Measurements from ENCODE around the gene RIPK3. TPM values are rescaled to one million over a fixed set of nuclear protein-coding genes. Genes with fewer than 3 reads are reported as not detected.

The RIPK3 gene
- total and polyA plus RNA-seq, 2 of the 8 experiments (the other 6 are each of a cell fraction or from before 2014, with no cell fraction given): 0.24 to 0.39 TPM

DNA sequence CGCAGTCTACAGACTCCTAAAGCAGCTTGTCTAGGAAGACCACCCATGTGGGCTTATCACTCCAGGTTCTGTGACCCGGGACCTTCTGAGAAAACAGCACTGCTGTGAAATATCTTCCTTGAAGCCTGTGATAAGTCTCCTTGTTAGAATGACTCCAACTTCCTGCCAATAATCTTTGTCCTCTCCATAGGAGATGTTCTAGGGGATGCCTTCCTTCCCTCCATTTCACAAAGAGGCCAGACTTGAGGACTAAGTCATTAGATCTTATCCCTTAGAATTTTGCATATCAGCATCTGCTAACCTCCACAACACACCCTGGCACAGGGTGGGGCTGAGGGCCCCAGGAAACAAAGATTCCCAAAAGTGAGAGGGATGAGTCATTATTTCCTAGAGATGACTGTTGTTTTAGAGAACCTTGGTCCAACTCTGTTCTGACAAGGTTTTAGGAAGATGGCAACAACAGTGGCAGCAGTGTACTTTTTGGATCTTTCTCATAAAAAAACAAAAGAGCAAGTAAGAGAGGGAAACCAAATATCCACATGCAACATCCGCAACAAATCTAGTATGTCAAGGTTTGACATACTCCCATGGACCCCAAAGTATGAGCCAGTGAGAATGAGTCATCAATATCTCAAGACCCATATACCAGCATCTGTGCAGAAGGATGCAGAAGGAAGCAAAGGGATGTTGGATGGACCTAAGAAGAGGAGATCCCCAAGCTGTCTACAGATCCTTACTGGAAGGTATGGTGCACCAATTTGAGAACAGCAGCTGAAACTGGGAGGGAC, 22.5 kb downstream of the RIPK3 start:
- no peak overlapping the region for H3K27ac ChIP-seq (ENCODE audit: low read depth, low read length)
- ChIA-PET POLR2A (ENCODE audit: partially characterized antibody) (interaction anchor here (0.6 to 2.0 kb wide), 6 partner anchors 9 to 114 kb away, joined by 3 to 14 read pairs (median 4); partner anchors contain the start of gene CIDEB), CTCF (ENCODE audit: partially characterized antibody) (interaction anchor here (0.9 to 27.8 kb wide), 8 partner anchors 10 to 362 kb away, joined by 3 to 664 read pairs (median 4); partner anchors contain the start of genes ADCY4, CBLN3, CIDEB and KHNYN)
- no peak overlapping the region for H3K23ac ChIP-seq (ENCODE audit: insufficient read length)
- H3K18ac ChIP-seq (ENCODE audit: extremely low read depth, low read length): no peak overlapping the region
- H4K91ac ChIP-seq (replicated peaks; ENCODE audit: insufficient read length, low read length): no peak overlapping the region
- no peak overlapping the region for H2BK20ac ChIP-seq (ENCODE audit: low read length)
- H4K8ac ChIP-seq (ENCODE audit: extremely low read depth, insufficient read depth, low read length): no peak overlapping the region
- H3K27me3 ChIP-seq (replicated peaks in 1 of 4; ENCODE audit: control insufficient read depth in 3 of 4, extremely low read depth in 1 of 4, insufficient read depth in 3 of 4, low read length in 3 of 4): peaks cover 0 to 43% (median 33%) of the 10 kb centered on the region in 4 experiments; a peak in 6 of 7 replicates
- FAIRE-seq (no peak), DNase-seq (ENCODE audit: low read depth in 1 of 2, low spot score in 2 of 2) (no peak)
- H2BK120ac ChIP-seq (replicated peaks; ENCODE audit: low read depth, low read length): no peak overlapping the region
- H4K5ac ChIP-seq (ENCODE audit: insufficient read length, low read depth, low read length): no peak overlapping the region
- no peak overlapping the region for H3K9ac ChIP-seq (replicated peaks in 1 of 4; ENCODE audit: extremely low read depth in 1 of 4, low read depth in 3 of 4, low read length in 3 of 4)
- no peak overlapping the region for H2AFZ ChIP-seq (ENCODE audit: low read length)
- H3K79me2 ChIP-seq (ENCODE audit: control insufficient read depth in 1 of 2, insufficient read depth in 2 of 2, low read length in 2 of 2): no peaks in the 10 kb centered on the region
- H3K79me1 ChIP-seq (ENCODE audit: low read depth, low read length): no peaks in the 10 kb centered on the region
- no peak overlapping the region for H2BK12ac ChIP-seq (ENCODE audit: low read depth, low read length)
- H3K56ac ChIP-seq (replicated peaks; ENCODE audit: insufficient read length, low read depth, low read length): no peak overlapping the region
- H3K36me3 ChIP-seq (ENCODE audit: control insufficient read depth in 2 of 4, insufficient read depth in 4 of 4, low read length in 3 of 4): no peaks in the 10 kb centered on the region
- H3K4me2 ChIP-seq (ENCODE audit: insufficient read depth in 1 of 2, low read depth in 2 of 2, low read length in 2 of 2): no peak overlapping the region
- no peak overlapping the region for H2BK5ac ChIP-seq (ENCODE audit: low read depth, low read length)
- H3K4me1 ChIP-seq (replicated peaks in 1 of 4; ENCODE audit: control insufficient read depth in 3 of 4, insufficient read depth in 4 of 4, low read length in 3 of 4): no peaks in the 10 kb centered on the region; a peak in 2 of 7 replicates
- no peaks in the 10 kb centered on the region for H3K23me2 ChIP-seq (ENCODE audit: low read depth, low read length)
- WGBS, 2 experiments (ENCODE audit: extremely low coverage in 1 of 2, insufficient coverage in 1 of 2, insufficient read length in 1 of 2, insufficient replicate concordance in 2 of 2, low coverage in 1 of 2, low lambda C conversion rate in 2 of 2, missing lambda C conversion rate in 1 of 2): 83% methylated on average over 3 of the region's 3 CpGs; no CpG with 5 or more reads in 1 of the 2 experiments
- no peaks in the 10 kb centered on the region; a peak in 1 of 4 replicates for H3K9me3 ChIP-seq (ENCODE audit: insufficient read depth in 2 of 2, low read depth in 1 of 2, low read length in 1 of 2)
- no peak overlapping the region for H2BK15ac ChIP-seq (ENCODE audit: low read length)
- H2AK5ac ChIP-seq (ENCODE audit: low read depth, low read length): no peak overlapping the region
- H3K4me3 ChIP-seq (ENCODE audit: extremely low read depth in 1 of 4, insufficient read depth in 2 of 4, low read depth in 3 of 4, low read length in 4 of 4): no peak overlapping the region
- no peak overlapping the region for H3K4ac ChIP-seq (replicated peaks; ENCODE audit: insufficient read length, low read depth, low read length)
- peaks cover 0 to 2% of the 10 kb centered on the region in 2 experiments for H4K20me1 ChIP-seq (replicated peaks in 1 of 2; ENCODE audit: control insufficient read depth in 1 of 2, insufficient read depth in 2 of 2, low read length in 2 of 2)
- H3K14ac ChIP-seq (ENCODE audit: insufficient read length): no peak overlapping the region
- TF ChIP-seq CHD1 (IDR thresholded peaks at IDR 0.05; ENCODE audit: low read depth, low read length) (no peak), JUND (IDR thresholded peaks at IDR 0.05; ENCODE audit: low read length) (no peak), HDAC2 (IDR thresholded peaks at IDR 0.05; ENCODE audit: borderline replicate concordance in 1 of 2, low read depth in 2 of 2, low read length in 2 of 2) (no peak), NRF1 (IDR thresholded peaks at IDR 0.05; ENCODE audit: low read depth, low read length) (no peak), ZNF274 (IDR thresholded peaks at IDR 0.05; ENCODE audit: borderline replicate concordance, extremely low read depth, low read length) (no peak), HDAC6 (IDR thresholded peaks at IDR 0.05; ENCODE audit: low read depth, low read length) (no peak)
